Measurements from ENCODE around the gene RBL2. TPM values are rescaled to one million over a fixed set of nuclear protein-coding genes. Genes with fewer than 3 reads are reported as not detected.
"Not testable (repeated sequence)": the region's sequence is repeated elsewhere in the genome, so short reads cannot be mapped to it uniquely, and the experiment has no call there.

Gene RBL2, protein sequence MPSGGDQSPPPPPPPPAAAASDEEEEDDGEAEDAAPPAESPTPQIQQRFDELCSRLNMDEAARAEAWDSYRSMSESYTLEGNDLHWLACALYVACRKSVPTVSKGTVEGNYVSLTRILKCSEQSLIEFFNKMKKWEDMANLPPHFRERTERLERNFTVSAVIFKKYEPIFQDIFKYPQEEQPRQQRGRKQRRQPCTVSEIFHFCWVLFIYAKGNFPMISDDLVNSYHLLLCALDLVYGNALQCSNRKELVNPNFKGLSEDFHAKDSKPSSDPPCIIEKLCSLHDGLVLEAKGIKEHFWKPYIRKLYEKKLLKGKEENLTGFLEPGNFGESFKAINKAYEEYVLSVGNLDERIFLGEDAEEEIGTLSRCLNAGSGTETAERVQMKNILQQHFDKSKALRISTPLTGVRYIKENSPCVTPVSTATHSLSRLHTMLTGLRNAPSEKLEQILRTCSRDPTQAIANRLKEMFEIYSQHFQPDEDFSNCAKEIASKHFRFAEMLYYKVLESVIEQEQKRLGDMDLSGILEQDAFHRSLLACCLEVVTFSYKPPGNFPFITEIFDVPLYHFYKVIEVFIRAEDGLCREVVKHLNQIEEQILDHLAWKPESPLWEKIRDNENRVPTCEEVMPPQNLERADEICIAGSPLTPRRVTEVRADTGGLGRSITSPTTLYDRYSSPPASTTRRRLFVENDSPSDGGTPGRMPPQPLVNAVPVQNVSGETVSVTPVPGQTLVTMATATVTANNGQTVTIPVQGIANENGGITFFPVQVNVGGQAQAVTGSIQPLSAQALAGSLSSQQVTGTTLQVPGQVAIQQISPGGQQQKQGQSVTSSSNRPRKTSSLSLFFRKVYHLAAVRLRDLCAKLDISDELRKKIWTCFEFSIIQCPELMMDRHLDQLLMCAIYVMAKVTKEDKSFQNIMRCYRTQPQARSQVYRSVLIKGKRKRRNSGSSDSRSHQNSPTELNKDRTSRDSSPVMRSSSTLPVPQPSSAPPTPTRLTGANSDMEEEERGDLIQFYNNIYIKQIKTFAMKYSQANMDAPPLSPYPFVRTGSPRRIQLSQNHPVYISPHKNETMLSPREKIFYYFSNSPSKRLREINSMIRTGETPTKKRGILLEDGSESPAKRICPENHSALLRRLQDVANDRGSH
- total RNA-seq: 43.4 and 47.7 TPM in 2 replicates
- long read RNA-seq, partial matches to known transcripts: 40 of 52 reads
- long read RNA-seq, other reads (novel, unspliced or antisense): 12 of 52 reads

DNA sequence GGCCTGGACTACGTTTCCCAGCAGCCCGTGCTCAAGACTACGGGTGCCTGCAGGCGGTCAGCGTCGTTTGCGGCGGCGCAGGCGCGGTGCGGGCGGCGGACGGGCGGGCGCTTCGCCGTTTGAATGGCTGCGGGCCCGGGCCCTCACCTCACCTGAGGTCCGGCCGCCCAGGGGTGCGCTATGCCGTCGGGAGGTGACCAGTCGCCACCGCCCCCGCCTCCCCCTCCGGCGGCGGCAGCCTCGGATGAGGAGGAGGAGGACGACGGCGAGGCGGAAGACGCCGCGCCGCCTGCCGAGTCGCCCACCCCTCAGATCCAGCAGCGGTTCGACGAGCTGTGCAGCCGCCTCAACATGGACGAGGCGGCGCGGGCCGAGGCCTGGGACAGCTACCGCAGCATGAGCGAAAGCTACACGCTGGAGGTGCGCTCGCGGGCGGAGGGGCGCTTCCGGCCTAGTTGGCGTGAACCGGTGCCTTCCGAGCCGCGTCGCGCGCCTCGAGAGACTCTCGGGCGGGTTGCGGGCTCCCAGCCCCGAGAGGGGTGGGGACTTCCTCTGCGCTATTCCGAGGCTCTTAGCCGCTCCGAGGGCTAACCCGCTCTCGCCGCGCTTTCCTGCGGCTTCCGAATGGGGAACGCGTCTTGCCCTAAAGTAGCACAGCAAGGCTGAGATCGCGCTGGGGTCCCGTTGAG is at the start of gene RBL2:
Gene RBL2 (plus strand): TSS at position 95 of the 689 bp plus-strand sequence. CDS start 86 bp downstream, at position 181.
- TF ChIP-seq, protein P1, sequence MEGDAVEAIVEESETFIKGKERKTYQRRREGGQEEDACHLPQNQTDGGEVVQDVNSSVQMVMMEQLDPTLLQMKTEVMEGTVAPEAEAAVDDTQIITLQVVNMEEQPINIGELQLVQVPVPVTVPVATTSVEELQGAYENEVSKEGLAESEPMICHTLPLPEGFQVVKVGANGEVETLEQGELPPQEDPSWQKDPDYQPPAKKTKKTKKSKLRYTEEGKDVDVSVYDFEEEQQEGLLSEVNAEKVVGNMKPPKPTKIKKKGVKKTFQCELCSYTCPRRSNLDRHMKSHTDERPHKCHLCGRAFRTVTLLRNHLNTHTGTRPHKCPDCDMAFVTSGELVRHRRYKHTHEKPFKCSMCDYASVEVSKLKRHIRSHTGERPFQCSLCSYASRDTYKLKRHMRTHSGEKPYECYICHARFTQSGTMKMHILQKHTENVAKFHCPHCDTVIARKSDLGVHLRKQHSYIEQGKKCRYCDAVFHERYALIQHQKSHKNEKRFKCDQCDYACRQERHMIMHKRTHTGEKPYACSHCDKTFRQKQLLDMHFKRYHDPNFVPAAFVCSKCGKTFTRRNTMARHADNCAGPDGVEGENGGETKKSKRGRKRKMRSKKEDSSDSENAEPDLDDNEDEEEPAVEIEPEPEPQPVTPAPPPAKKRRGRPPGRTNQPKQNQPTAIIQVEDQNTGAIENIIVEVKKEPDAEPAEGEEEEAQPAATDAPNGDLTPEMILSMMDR (IDR thresholded peaks at IDR 0.05): no peak
- H3K9me3 Mint-ChIP-seq (ENCODE audit: unreplicated experiment): no peaks in the 10 kb centered on the region
- peak within 1 kb of the TSS; percentile 95 for H3K27ac Mint-ChIP-seq (ENCODE audit: unreplicated experiment)
- peaks cover 9% of the 10 kb centered on the region for H3K27me3 Mint-ChIP-seq (ENCODE audit: unreplicated experiment)
- peak within 1 kb of the TSS; percentile 95 for H3K4me3 Mint-ChIP-seq (ENCODE audit: unreplicated experiment)
- peak; percentile 94 for DNase-seq (ENCODE audit: extremely low spot score, unreplicated experiment)
- peaks cover 23% of the 10 kb centered on the region for H3K4me1 Mint-ChIP-seq (ENCODE audit: unreplicated experiment)
- H3K36me3 Mint-ChIP-seq (ENCODE audit: unreplicated experiment): peaks cover 2% of the 10 kb centered on the region

DNA sequence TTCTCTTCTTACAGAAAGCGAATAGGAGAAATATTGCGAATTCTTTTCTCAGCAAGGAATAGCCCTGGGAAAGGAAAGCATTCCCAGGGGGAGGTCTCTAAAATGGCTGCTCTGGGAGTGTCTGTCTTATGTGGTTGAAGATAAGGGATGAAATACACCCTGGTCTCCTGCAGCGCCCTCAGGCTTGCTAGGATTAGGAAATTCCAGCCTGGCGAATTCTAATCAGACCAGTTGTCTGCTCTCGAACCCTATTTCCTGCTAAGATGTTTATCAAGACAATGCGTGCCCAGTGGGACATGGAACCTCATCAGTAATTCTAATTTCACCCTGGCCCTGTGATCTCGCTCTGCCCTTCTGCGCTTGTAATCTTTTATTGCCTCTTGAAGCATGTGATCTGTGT is 49.7 kb upstream of the RBL2 start:
- H3K9me3 Mint-ChIP-seq (ENCODE audit: unreplicated experiment): peaks cover 10% of the 10 kb centered on the region
- not testable (repeated sequence) for H3K27ac Mint-ChIP-seq (ENCODE audit: unreplicated experiment); H3K4me3 Mint-ChIP-seq (ENCODE audit: unreplicated experiment); H3K4me1 Mint-ChIP-seq (ENCODE audit: unreplicated experiment); H3K27me3 Mint-ChIP-seq (ENCODE audit: unreplicated experiment); H3K36me3 Mint-ChIP-seq (ENCODE audit: unreplicated experiment); DNase-seq (ENCODE audit: extremely low spot score, unreplicated experiment)

GRCh38 chr16:53404959-53405358 is 29.3 kb upstream of the RBL2 start:
- no peaks in the 10 kb centered on the region for H3K9me3 Mint-ChIP-seq (ENCODE audit: unreplicated experiment)
- peaks cover 9% of the 10 kb centered on the region for H3K27me3 Mint-ChIP-seq (ENCODE audit: unreplicated experiment)
- H3K36me3 Mint-ChIP-seq (ENCODE audit: unreplicated experiment): no peaks in the 10 kb centered on the region
- no peak overlapping the region for H3K4me3 Mint-ChIP-seq (ENCODE audit: unreplicated experiment)
- no peaks in the 10 kb centered on the region for H3K4me1 Mint-ChIP-seq (ENCODE audit: unreplicated experiment)
- H3K27ac Mint-ChIP-seq (ENCODE audit: unreplicated experiment): no peak overlapping the region
- no peak for DNase-seq (ENCODE audit: extremely low spot score, unreplicated experiment)
- TF ChIP-seq, protein P1 (IDR thresholded peaks at IDR 0.05): peak; percentile 16

DNA sequence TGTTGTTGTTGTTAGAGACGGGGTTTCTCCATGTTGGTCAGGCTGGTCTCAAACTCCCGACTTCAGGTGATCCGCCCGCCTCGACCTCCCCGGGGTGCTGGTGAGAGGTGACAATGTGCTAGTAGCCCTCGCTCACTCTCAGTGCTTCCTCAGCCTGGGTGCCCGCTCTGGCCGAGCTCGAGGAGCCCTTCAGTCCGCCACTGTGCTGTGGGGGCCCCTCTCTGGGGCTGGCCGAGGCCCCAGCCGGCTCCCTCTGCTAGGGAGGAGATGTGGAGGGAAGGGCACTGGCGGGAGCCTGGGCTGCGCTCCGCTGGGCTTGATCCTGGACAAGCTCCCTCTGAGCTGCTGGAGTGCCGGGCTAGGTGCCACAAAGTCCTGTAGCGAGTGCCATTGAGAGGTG is 21.7 kb upstream of the RBL2 start:
- no peaks in the 10 kb centered on the region for H3K4me1 Mint-ChIP-seq (ENCODE audit: unreplicated experiment)
- no peak for DNase-seq (ENCODE audit: extremely low spot score, unreplicated experiment)
- H3K36me3 Mint-ChIP-seq (ENCODE audit: unreplicated experiment): no peaks in the 10 kb centered on the region
- H3K4me3 Mint-ChIP-seq (ENCODE audit: unreplicated experiment): no peak overlapping the region
- TF ChIP-seq, protein P1 (IDR thresholded peaks at IDR 0.05): no peak
- peaks cover 4% of the 10 kb centered on the region for H3K9me3 Mint-ChIP-seq (ENCODE audit: unreplicated experiment)
- peaks cover 8% of the 10 kb centered on the region for H3K27me3 Mint-ChIP-seq (ENCODE audit: unreplicated experiment)
- H3K27ac Mint-ChIP-seq (ENCODE audit: unreplicated experiment): no peak overlapping the region

- Mint-ChIP-seq H3K4me1 (ENCODE audit: unreplicated experiment) (no peaks in the 10 kb centered on the region), H3K27ac (ENCODE audit: unreplicated experiment) (no peak overlapping the region), H3K4me3 (ENCODE audit: unreplicated experiment) (no peak overlapping the region), H3K27me3 (ENCODE audit: unreplicated experiment) (peaks cover 8% of the 10 kb centered on the region), H3K9me3 (ENCODE audit: unreplicated experiment) (peaks cover 4% of the 10 kb centered on the region), H3K36me3 (ENCODE audit: unreplicated experiment) (no peaks in the 10 kb centered on the region)
- no peak for DNase-seq (ENCODE audit: extremely low spot score, unreplicated experiment)
- TF ChIP-seq, protein P1 (IDR thresholded peaks at IDR 0.05): no peak
Measured at GRCh38 chr16:53413864-53414263, 20.4 kb upstream of the RBL2 start.
